Tibial nerve (tissue), 4 donors: ENCODE data around the gene ADAM15.

Experiments
- CTCF ChIP-seq, 5 experiments: fragments of 200-600 bp in 3 of 5; fragments of 450-650 bp in 2 of 5; sonication (generic) in 3 of 5; IDR thresholded peaks; one replicate each; pipeline ENCODE4 v1.5.1; 2016 to 2019; ENCODE audit warnings: antibody characterized with exemption in 5 of 5, mild to moderate bottlenecking in 3 of 5, moderate library complexity in 2 of 5
- EP300 ChIP-seq, 2 donors: sonication (generic); formaldehyde crosslinking; IDR thresholded peaks; one replicate each; pipeline ENCODE4 v1.6.1; 2017; ENCODE audit warnings: antibody characterized with exemption in 2 of 2, mild to moderate bottlenecking in 1 of 2
- POLR2A ChIP-seq, 2 donors: fragments of 450-650 bp; IDR thresholded peaks; one replicate each; pipeline ENCODE4 v1.6.1; 2017; ENCODE audit warnings: antibody characterized with exemption in 2 of 2, mild to moderate bottlenecking in 2 of 2, moderate library complexity in 2 of 2

- TF ChIP-seq CTCF (IDR thresholded peaks at IDR 0.05), result no peak
- no peak for TF ChIP-seq POLR2A (IDR thresholded peaks at IDR 0.05)
- TF ChIP-seq EP300 (IDR thresholded peaks at IDR 0.05), result no peak
Measured at GRCh38 chr1:155022927-155023236, 28.2 kb upstream of the ADAM15 start.
